Cardiac septum (tissue), 1 donor: ENCODE results near the gene HOXC9. TPM values are rescaled to one million over a fixed set of nuclear protein-coding genes. Genes with fewer than 3 reads are reported as not detected.

Source experiments
- DNase-seq: peaks from one replicate; pipeline ENCODE4 v3.0.0-alpha.2; 2020; ENCODE audit warnings: low spot score
- intact Hi-C: fragments of 100-400 bp; cut with DNase I; formaldehyde crosslinking; loops from one replicate; pipeline ENCODE4 v1.14.0; 2022
- total RNA-seq: library from RNA; stranded (reverse); fragmentation: NEBNext Ultra II Directional; extraction: Animal tissue kit (Norgen Biotek cat#: 25700); gene quantifications from one replicate; pipeline ENCODE4 v1.2.1, GENCODE V29; 2021
- donor health status: DM: no; HTN: no; CAD: no.

Gene HOXC9
- total RNA-seq, 1 donor from 2014 or later: not detected

DNA sequence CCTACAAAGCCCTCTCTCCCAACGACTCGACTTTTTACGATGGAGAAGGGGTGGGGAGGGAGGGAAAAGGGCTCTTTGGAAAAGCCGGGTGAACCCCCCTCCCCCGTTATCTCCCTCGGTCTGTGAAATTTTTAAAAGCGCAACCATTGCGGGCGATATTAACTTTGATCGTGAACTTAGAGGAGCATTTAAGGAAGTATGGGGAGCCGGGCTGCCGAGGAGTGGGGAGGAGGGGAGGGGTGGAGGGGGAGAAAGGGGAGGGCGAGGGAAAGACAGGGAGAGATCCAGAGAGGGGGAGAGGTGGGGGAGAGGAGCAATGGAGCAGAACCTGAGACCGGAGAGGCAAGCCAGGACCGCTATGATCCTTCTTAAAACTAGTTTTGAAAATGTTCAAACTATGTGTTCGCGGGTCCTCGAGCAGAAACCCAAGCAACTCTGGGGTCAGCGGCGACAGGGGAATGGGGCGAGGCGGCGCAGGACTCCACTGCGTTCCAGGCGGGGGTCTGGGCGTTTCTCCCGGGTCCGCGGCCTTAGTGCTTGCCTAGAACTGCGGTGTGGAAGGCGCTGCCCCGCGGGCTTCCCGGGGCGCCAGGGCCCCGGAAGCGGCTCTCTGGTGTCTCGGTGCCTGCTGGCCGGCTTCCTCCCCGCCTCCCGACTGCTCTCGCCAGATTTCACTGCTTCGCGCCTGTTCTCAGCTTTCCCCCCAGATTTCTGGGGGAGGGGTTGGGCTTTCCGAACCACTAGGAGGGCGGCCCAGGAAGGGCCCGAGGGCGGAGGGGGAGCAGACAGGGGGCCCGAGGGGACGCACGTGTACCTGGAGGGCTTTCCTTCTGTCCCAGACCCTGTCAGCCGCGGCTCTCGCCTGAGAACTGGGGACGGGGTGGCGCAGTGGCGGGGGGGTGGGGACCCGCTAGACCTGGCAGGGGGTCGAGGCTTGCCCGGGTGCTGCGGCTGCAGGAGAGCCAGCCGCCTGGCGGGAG lies 25.6 kb upstream of the HOXC9 start, which contains the start of gene HOTAIR:
TSS of gene HOTAIR (minus strand) at position 871 of the 980 bp plus-strand sequence.
- no peak for DNase-seq
- intact Hi-C loops: no loop called here

DNA sequence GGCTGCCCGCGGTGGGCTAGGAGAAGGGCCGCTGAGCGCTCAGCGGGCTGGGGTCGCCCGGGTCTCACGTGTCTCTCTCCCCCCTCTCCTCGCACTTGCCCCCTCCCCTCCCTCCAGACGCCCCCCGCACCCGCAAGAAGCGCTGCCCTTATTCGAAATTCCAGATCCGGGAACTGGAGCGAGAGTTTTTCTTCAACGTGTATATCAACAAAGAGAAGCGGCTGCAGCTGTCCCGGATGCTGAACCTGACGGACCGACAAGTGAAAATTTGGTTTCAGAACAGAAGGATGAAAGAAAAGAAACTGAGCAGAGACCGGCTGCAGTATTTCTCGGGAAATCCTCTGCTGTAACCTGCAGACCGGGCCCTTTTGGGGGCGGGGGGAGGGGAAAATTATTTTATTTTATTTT lies 24.9 kb upstream of the HOXC9 start:
- DNase-seq: no peak
- intact Hi-C loops: no loop called here

DNA sequence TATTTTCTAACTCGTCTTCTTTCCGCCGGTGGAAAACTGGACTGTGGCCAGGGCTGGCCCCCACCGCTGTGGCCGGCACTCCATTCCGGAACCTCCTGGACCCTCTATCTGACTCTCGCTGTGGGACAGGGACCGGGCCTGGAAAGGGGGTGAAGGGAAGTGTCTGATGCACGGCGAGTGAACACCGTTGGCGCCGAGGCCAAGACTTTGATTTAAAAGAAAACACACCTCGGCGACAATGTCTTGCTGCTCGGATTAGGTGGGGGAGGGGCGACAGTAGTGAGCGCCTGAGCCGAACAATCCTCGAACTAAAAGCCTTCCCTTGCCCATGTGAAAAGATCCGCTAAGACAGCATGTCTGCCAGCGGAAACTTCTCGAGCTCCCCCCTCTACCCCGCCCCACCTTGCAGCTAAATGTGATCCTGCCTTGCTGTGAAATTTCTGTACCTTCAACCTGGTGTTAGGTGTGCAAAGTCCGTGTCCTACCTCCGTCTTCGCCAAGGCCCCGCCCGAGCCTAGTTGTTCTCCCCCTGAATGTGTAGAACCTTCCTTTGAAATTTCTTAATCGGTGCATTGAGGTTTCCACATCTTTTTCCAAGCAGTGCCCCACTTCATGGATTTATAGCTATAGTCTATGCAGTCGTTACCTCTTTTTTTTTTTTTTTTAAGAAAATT lies 24.3 kb upstream of the HOXC9 start:
- no peak for DNase-seq

DNA sequence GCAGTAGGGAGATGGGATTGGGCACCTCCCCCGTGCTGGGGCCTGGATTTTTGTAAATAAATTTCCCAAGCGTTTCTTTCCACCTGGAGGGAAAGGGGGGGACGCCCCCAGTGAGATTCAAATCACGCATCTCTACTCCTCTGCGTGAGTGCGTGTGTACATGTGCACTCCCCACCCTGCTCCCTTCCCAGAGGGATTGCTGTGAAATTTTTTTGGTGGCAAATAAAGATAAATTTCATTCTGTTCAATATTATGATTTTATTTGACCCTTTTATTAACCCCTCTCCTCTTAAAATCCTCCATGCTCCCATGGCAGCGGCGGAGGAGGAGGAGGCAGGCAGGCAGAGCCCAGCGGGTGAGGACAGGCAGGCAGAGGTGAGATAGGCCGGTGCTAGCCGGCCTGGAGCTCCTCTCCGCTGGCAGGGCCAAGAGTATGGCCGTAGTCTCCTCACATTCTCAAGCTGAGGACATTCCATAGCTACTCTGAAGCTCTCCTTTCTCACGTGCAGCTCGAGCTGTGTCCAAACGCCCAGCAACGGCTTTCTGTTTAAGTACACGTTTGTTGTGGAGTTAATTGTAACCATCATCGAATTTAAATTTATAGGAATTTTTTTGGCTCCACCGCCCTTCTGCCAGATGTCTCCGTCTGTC lies 23.7 kb upstream of the HOXC9 start:
- intact Hi-C loops: no loop called here

More for the DNA sequence above, 24.3 kb upstream of the HOXC9 start:
- intact Hi-C loops: no loop called here

DNA sequence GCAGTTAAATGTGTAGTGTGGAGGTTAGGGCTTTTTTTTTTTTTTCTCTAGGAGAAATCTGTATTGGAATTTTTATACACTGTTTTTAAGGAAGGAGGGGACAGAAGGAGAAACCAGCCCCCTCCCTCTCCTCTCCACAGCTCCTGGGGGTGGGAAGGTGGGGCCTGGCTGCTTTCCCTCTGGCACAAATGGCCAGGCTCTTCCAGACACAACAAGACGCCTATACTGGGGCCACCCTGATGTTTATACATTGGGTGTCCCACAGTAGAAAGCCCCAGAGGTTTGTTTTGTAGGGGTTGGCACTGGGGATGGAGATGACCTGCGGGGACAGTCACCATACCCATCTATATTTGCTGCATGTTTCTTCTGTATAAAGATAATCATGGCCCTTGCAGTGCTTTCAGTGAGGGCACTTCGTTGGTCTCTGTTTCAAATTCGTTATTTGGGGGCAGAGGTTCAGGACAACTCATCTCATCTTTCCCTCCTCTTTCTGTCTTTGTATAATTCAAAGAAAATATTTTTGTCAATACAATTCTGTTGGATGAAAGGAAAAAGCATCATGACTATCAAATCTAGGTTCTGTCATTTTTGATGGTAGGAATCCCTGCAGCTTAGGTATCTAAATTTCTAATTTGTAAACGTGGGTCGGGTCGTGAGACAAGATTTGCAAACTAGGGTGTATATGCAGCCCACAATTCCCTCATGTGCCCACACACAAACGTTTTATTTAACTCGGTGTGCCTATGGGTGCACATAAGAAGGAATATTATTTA lies 23.0 kb upstream of the HOXC9 start:
- DNase-seq: no peak
- intact Hi-C loops: no loop called here

More for the DNA sequence above, 23.7 kb upstream of the HOXC9 start:
- DNase-seq: no peak

DNA sequence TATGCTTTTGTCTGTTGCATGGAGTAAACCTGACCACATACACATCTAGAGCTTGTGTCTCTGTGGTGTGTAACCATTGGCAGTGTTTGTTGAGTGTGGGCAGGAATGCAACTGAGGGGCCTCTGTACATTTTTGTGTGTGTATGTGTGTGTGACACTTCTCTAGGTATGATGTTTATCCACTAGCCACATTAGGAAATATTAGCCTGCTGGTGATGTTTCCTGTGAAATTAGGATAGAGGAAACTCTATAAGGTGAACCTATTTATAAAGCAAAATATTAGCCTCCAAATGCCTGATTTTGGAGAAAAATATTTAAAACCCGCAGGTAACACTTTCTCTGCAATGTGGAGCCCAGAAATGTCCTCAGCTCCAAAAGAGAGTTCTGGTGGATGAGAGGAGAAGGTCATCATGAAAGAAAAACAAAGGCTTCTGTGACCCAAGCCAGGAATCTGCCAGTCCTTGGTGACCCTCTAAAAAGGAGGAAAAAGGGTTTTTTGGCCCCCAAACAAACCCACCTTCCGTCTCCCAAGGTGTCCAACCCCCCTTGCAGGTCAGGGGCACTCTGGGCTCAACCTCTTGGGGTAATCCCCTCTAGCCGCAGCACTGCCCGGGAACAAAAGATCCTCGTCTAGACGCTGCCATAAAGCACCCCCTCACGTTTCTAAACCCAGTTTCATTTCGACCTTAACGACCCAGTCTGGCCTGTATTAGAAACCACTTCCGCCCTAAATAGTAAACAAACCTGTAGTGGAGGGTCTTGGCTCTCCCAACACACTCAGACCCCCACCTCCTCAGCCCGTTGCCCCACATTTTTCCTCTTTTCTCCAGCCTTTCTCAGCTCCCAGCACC lies 22.1 kb upstream of the HOXC9 start:
- no peak for DNase-seq
- intact Hi-C loops: no loop called here

DNA sequence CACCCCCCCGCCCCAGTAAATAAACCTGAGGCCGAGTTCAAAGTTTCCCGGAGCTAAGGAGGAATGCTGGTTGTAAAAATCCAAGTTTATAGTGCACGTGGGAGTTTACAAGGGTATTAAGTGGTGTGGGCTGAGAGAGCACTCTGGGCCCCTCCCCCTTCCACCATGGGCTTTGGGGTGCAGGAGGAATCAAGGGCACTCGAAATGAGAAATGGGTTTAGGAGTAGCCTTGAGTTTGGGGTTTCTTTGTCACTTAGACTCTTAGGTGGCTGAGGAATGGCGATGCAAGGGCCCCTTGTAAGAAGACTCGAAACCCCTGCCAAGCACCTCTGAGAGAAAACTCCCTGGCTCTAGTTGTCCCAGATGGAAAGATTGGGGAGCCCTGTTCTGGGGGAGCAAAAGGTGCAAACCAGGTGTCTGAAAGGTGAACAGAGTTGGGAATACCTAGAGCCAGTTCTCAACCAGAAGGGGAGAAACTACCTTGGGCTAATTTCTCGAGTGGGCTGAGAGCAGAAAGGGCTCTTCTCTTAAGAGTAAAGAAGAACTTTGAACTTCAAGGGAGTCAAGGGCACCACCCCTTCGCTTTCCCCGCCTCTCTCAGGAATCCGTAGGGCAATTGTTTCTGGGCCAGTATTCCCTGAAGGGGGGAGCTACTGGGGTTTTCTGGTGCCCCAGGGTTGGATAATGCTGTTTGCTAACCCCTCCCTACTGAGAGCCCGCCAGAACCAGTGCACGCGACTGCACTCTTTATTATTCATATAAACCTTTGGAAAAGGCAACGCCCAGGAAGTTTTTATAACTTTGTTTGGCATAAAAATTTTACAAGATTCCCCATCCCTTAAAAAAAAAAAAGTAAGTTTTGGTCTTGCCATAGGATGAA lies 21.2 kb upstream of the HOXC9 start:
- DNase-seq: no peak
- intact Hi-C loops: no loop called here

DNA sequence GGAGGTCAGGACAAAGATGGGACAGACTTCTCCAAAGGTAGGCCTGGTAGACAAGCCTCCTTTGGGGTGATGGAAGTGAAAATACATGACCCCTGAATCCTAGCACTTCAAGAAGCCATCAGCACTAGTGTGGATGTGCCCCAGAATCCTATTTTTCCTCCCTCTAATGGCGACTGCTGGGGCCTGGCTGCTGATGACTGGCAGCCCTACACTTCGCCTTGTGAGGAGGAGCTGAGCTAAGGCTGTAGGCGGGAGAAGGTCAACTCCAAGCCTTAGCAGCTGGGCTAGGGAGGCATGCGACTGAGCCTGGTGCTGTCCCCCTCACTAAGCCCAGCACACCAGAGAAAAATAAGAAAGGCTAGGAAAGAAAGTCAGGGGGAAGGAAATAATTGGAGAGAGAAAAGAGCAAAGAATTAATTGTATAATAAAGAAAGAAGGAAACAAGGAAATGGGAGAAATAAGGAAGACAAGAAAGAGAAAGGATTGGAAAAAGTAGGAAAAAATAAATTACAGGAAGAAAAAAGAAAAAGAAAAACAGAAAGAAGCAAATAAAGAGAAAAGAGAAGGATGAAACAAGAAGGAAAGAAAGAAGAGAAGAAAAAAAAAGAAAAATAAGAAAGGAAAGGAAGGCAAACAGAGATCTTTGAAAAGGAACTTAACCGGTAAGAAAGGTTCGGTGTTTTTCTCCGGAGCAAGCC lies 19.7 kb upstream of the HOXC9 start:
- intact Hi-C loops: no loop called here
- no peak for DNase-seq

DNA sequence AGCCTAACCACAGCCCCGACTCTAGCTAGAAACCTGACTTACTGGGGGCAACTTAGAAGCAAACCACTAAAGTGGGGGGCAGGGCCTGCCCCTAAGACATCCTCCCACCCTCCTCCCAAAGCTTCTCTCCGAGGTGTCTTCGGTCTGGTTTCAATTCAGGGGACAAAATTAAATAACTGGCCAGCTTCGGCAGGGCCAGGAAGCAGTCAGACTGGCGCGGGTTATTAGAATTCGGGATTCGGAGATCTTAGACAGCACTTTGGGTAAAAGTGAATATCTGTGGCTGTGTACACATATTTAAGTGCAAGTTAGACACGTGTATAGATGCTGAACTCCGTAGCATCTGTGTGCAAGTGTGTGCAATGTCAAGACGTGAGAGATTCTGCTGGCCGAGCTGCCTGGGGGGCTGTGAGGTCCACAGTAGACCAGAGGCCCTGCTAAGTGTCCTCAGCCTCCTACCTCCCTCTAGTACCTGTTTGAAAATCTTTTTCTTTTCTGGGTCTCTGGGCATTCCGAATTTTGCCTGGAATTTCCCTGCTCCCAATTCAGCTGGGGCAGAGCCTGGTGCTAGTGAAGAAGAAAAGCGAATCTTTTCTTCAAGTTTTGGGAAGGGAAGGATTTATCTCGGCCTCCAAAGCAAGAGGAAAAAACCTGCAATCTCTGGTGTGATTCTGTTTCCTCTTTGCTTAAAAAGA lies 19.0 kb upstream of the HOXC9 start:
- intact Hi-C loops: no loop called here

DNA sequence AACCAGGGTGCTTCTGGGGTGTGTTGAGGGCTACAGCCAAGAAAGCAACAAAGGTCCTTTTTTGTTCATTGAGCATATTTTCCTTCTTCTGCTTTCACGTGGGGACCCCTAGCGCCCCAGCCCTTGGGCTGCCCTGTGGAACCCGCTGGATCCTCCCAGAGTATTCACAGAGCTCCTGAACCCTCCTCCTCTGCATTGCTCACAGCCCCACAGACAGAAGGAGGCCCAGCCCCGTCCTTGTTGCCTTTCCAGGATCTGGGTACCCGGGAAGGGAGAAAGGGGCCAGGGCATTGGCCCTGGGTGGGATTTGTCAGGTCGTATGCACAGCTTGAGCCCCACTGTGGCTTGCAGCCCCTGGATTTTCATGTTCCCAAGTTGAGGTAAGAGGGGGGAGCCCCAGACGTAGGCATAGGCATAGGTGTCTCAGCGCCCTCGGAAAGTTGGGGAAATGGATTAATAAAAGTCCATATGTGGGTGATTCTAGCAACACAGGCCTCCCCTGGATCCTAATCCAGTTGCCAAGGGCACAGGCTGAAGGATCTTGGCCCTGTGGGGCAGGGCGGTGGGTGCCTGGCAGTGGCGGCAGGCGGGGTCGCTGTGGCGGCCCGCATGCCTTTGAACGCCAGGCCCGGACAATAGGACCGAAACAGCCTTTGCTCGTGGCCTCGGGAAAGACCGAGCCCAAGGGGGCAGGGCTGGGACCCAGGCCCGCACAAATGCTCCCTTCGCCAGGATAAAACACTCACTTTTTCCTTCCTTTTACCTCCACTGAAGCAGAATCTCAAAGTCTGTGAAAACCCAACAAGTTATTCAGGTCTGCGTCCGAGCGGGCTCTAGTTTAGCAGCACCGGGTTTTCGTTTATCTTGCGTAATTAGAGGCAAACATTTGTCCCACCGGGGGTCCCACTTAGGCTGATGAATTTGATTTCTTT lies 18.1 kb upstream of the HOXC9 start:
- intact Hi-C loops: no loop called here
- no peak for DNase-seq

More for the DNA sequence above, 19.0 kb upstream of the HOXC9 start:
- DNase-seq: no peak

DNA sequence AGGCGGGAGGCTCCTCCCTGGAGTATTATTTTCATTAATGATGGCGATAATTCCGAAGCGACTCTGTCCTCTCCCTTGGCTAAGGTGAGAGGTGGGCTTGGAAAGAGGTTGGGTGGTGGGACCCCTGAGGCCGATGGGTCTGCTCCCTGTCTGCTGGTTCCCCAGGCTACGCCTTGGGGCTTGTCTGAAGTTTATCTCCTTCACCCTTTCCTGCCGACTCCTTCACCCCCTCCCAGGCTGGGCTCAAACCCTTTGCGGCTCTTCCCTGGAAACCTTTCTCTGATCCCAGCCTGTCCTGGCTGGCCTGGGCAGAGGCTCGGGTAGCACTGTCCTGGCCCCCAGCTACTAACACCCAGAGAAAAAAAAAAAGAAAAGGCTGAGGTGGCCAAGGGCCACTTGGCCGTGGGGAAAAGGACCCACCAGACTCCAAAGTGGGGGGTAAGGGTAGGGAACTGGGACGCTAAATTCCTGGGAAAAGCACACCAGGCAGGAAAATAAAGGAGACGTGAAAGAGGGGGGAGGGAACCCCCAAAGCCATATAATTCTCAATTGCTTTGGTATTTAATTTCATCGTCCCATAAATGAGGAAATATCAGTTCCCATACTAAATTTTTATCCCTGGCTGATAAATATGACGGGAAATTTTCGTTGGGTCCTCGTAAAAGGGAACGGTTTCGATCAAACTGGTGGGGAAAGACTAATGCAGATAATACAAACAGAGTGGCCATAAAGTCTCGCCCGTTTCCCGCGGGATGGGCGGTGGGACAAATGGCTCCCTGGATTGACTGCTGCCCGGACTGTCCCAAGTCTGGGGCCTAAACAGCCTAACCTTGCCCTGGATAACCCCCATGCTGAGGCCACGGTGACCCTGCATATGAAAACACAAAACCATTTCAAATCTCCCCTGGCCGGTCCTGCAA lies 17.1 kb upstream of the HOXC9 start:
- intact Hi-C loops: no loop called here
- no peak for DNase-seq

DNA sequence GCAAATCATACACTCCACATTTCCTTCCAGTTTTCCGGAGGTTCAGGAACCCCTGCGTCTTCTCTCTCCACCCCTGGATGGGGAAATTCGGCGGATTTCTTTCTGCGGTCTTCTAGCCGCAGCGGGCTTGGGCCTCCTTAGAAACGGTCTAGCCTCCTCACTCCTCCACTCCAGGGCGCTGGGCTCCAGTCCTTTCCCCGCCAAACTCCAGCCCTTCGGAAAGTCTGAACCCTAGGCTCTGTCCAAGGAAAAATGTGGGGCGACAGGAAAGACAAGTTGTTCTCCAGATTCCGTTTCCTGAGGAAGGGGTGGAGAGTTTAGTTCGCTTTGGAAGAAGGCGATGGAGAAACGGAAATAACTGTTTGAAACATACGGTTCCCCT lies 16.4 kb upstream of the HOXC9 start:
- DNase-seq: no peak
- intact Hi-C loops: no loop called here

DNA sequence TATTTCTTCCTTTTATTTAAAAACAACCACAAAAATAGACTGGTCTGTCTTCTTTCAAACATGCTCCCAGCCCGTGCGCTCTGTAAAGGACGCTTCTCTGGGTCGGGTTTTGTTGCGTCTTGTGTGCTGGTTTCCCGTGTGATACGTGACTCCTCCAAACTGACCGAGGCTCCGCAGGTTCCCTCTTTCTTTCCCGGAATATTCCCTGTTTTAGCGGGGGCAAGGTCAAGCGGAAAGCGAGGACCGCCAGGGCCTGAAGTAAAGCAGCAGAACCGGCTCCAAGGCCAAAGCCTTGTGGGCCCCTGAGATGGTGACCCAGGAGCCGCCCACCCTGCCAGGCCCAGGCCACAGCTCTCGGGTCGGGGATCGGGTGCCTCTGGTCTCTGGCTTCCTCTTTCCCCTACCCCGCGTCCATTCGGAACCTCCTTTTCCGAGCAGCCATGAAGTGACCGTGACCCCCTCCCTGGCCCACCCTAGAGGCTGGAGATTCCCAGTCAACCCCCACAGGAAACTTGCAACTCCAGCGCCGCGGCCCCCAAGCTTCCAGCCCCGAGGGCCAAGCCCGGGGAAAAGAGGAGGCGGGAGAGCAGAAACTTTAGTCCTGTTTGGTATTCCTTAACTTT lies 15.9 kb upstream of the HOXC9 start:
- no peak for DNase-seq
- intact Hi-C loops: no loop called here
